A673 (cell line): ENCODE results near the gene SLC66A3. TPM values are rescaled to one million over a fixed set of nuclear protein-coding genes. Genes with fewer than 3 reads are reported as not detected.

ENCODE experiments used
- BruUV-seq: library from RNA; stranded (reverse); fragments of 400-500 nt; replicated peaks from 2 replicates; lab custom pipeline; 2021; lab: Mats Ljungman, UMichigan
- CTCF ChIA-PET: fragments of 300-600 bp; sonication (Branson Sonifier 250); formaldehyde crosslinking; loops from one replicate; lab custom pipeline; 2022; ENCODE audit warnings: antibody characterized with exemption; lab: Charles Lee
- POLR2A ChIA-PET: fragments of 300-600 bp; sonication (Branson Sonifier 250); formaldehyde crosslinking; loops from one replicate; lab custom pipeline; 2022; ENCODE audit warnings: antibody characterized with exemption; ENCODE audit not compliant: low non-redundant PET; lab: Charles Lee
- DNase-seq: peaks from one replicate; pipeline ENCODE4 v3.0.0-alpha.2; 2015; ENCODE audit warnings: low spot score
- H3K27ac ChIP-seq: fragments of 200-600 bp; sonication (generic); 2 replicates; pipeline ENCODE4 v1.5.1; 2016; ENCODE audit warnings: mixed run types, low read depth, mild to moderate bottlenecking, mixed read lengths, antibody characterized with exemption, low read length; ENCODE audit not compliant: poor library complexity, severe bottlenecking
- H3K27me3 ChIP-seq: fragments of 200-600 bp; sonication (generic); replicated peaks from 2 replicates; pipeline ENCODE4 v1.6.1; 2017; ENCODE audit warnings: mixed run types, low read depth, mild to moderate bottlenecking, mixed read lengths, antibody characterized with exemption, low read length; ENCODE audit not compliant: insufficient read depth, poor library complexity
- H3K36me3 ChIP-seq: fragments of 200-600 bp; sonication (generic); 2 replicates; pipeline ENCODE4 v1.6.1; 2016; ENCODE audit warnings: mixed run types, mild to moderate bottlenecking, mixed read lengths, antibody characterized with exemption, low read length; ENCODE audit not compliant: insufficient read depth, poor library complexity, severe bottlenecking
- H3K4me1 ChIP-seq: fragments of 200-600 bp; sonication (generic); 2 replicates; pipeline ENCODE4 v1.6.1; 2017; ENCODE audit warnings: mixed run types, mild to moderate bottlenecking, mixed read lengths, antibody characterized with exemption, low read length; ENCODE audit not compliant: insufficient read depth, poor library complexity, severe bottlenecking
- H3K4me3 ChIP-seq: fragments of 200-600 bp; sonication (generic); 2 replicates; pipeline ENCODE4 v1.5.1; 2016; ENCODE audit warnings: low read depth, mixed run types, mild to moderate bottlenecking, mixed read lengths, low read length; ENCODE audit not compliant: poor library complexity, severe bottlenecking
- H3K9me3 ChIP-seq: fragments of 200-600 bp; sonication (generic); 2 replicates; pipeline ENCODE4 v1.6.1; 2016; ENCODE audit warnings: mixed run types, low read depth, mild to moderate bottlenecking, mixed read lengths, antibody characterized with exemption, low read length; ENCODE audit not compliant: poor library complexity, severe bottlenecking
- EZH2 ChIP-seq: fragments of 200-600 bp; sonication (generic); IDR thresholded peaks from 2 replicates; pipeline ENCODE4 v1.6.1; 2017; ENCODE audit warnings: borderline replicate concordance, low read depth, mild to moderate bottlenecking, mixed read lengths, antibody characterized with exemption, low read length; ENCODE audit not compliant: poor library complexity, severe bottlenecking
- intact Hi-C: fragments of 100-400 bp; cut with micrococcal nuclease; formaldehyde crosslinking; loops from one replicate; pipeline ENCODE4 v1.10.0; 2022; ENCODE audit not compliant: unreplicated experiment
- total RNA-seq: library from RNA; stranded (reverse); gene quantifications from 2 replicates; pipeline ENCODE4 v1.2.3, GENCODE V29; 2021
- TF ChIP-seq, protein P1 (sequence below): fragments of 300-800, 200-600 bp; sonication (generic); conservative IDR thresholded peaks from 2 replicates; pipeline ENCODE4 v1.5.1; 2017; ENCODE audit warnings: low read depth, mild to moderate bottlenecking, antibody characterized with exemption, low read length, moderate library complexity, mixed read lengths

Gene SLC66A3
- total RNA-seq, 1 experiment from 2014 or later = 2.7 TPM

DNA sequence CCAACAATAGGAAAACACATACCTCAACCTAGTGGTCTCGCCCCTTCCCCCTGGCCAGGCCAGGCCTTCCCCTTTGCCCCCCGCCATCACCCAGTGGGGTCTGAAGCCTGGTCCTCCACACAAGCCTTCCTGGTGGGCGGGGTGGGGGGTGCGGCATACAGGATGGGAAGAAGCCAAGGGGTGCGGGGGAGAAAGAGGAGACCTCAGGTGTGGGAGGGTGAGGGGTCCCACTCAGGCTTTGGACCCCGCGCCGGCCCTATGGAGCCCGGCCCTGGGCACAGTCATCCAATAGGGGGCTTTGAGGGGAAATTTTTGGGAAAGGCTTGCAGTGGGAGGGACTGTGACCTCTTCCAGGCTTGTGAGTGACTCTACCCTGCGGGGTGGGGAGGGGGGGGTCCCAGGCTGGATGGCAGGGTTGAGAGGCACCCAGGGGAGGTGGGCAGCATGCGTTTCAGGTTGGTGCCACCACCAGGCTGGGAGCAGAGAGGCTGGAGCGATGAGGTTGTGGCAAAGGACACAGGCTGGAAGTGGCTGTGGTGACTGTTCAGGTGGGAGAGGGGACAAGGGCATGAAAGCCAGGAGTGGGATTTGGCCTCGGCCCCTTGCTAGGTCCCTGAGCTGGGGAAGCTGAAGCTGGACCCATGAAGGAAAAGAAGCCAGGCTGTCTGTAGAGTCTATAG, 1.3 kb downstream of the SLC66A3 start:
- Histone ChIP-seq H3K4me1 (peaks cover 5% of the 10 kb centered on the region), H3K27ac (no peak overlapping the region), H3K27me3 (no peaks in the 10 kb centered on the region), H3K4me3 (no peak overlapping the region), H3K9me3 (no peaks in the 10 kb centered on the region), H3K36me3 (no peaks in the 10 kb centered on the region)
- no TSS peak for BruUV-seq
- TF ChIP-seq, protein P1, sequence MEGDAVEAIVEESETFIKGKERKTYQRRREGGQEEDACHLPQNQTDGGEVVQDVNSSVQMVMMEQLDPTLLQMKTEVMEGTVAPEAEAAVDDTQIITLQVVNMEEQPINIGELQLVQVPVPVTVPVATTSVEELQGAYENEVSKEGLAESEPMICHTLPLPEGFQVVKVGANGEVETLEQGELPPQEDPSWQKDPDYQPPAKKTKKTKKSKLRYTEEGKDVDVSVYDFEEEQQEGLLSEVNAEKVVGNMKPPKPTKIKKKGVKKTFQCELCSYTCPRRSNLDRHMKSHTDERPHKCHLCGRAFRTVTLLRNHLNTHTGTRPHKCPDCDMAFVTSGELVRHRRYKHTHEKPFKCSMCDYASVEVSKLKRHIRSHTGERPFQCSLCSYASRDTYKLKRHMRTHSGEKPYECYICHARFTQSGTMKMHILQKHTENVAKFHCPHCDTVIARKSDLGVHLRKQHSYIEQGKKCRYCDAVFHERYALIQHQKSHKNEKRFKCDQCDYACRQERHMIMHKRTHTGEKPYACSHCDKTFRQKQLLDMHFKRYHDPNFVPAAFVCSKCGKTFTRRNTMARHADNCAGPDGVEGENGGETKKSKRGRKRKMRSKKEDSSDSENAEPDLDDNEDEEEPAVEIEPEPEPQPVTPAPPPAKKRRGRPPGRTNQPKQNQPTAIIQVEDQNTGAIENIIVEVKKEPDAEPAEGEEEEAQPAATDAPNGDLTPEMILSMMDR = no peak
- TF ChIP-seq EZH2 = no peak
- intact Hi-C loops = no loop called here
- ChIA-PET CTCF (interaction anchor here (0.6 kb wide), 1 partner anchor 12 kb away, joined by 4 read pairs; no protein-coding TSS in a partner anchor), POLR2A (interaction anchor here (0.6 kb wide), 1 partner anchor 1453 kb away, joined by 5 read pairs; no protein-coding TSS in a partner anchor)
- DNase-seq = no peak

DNA sequence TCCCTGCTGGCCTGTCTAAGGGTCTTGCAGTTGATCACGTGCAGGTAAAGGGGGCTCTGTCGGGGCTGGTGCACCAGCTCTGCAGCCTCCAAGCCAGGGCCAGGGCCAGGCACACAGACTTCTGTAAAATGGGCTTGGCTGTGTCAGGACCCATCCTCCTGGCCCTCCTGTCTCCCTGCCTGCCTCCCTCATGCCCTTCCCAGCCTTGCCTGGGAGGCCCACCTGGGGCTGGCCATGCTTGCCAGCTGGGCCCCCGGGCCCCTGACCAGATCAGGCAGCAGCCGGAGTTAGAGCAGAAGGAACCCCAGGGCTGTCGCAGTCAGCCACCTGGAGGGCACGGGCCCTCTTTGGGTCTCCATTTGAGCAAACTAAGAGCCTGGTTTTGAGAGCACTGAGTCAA, 2.0 kb downstream of the SLC66A3 start:
- POLR2A ChIA-PET = interaction anchor here (0.6 kb wide), 1 partner anchor 1452 kb away, joined by 5 read pairs; no protein-coding TSS in a partner anchor
- Histone ChIP-seq H3K9me3 (no peaks in the 10 kb centered on the region), H3K27ac (no peak overlapping the region), H3K4me1 (peaks cover 5% of the 10 kb centered on the region), H3K27me3 (no peaks in the 10 kb centered on the region), H3K36me3 (no peaks in the 10 kb centered on the region), H3K4me3 (no peak overlapping the region)
- TF ChIP-seq, protein P1 = no peak
- TF ChIP-seq EZH2 = no peak
- intact Hi-C loops = no loop called here
- BruUV-seq = no TSS peak
- CTCF ChIA-PET = no interaction called here
- no peak for DNase-seq

DNA sequence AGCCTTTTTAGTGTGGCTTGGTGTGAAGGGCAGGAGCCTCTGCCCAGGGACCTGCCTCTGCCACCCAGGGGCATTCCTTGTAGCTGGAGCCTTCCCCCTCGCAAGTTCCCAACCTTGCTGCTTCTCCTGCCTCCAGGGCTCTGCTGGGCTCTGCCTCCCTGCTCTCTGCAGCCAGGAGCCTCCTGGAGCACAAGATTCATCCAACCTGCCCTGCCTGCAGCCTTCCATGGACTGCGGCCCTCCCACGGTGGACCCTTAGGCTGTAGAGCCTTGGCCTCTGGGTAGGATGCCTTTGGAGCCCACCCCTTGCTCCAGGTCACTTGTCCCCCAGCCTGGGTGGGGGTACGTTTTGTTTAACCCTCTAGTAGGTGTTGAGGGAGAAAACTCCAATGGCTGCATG, 2.5 kb downstream of the SLC66A3 start:
- TF ChIP-seq, protein P1 = no peak
- TF ChIP-seq EZH2 = no peak
- H3K27me3 ChIP-seq = no peaks in the 10 kb centered on the region
- ChIA-PET POLR2A (no interaction called here), CTCF (no interaction called here)
- no peaks in the 10 kb centered on the region for H3K9me3 ChIP-seq
- peaks cover 5% of the 10 kb centered on the region for H3K4me1 ChIP-seq
- DNase-seq = no peak
- BruUV-seq = no TSS peak
- no peak overlapping the region for H3K4me3 ChIP-seq
- no peaks in the 10 kb centered on the region for H3K36me3 ChIP-seq
- H3K27ac ChIP-seq = no peak overlapping the region
- intact Hi-C loops = no loop called here
